B cell (primary cell): ENCODE measurements around the gene NDUFA8. TPM values are rescaled to one million over a fixed set of nuclear protein-coding genes. Genes with fewer than 3 reads are reported as not detected.

ENCODE experiments used
- ATAC-seq: fragments of 200-7000 bp; cut with Tn5 transposase; one replicate; pipeline ENCODE4 v1.10.0; 2021; ENCODE audit warnings: low read depth, mild to moderate bottlenecking, moderate number of reproducible peaks, moderate library complexity
- CTCF ChIA-PET: fragments of 350-600 bp; sonication (Branson Sonifier 250); formaldehyde crosslinking; loops from one replicate; lab custom pipeline; 2021; ENCODE audit warnings: antibody characterized with exemption, inconsistent platforms; lab: Charles Lee
- POLR2A ChIA-PET: fragments of 350-600 bp; sonication (Branson Sonifier 250); formaldehyde crosslinking; loops from one replicate; lab custom pipeline; 2021; ENCODE audit warnings: antibody characterized with exemption; lab: Charles Lee
- DNase-seq: peaks from one replicate; pipeline ENCODE4 v3.0.0; 2013
- H2AFZ ChIP-seq: 2 replicates; pipeline ENCODE4 v1.6.1; 2012; ENCODE audit warnings: mild to moderate bottlenecking, low read depth, low read length; ENCODE audit not compliant: insufficient read depth, poor library complexity, severe bottlenecking
- H3K27ac ChIP-seq, 2 donors: 1 replicate in 1 of 2; 2 replicates in 1 of 2; pipeline ENCODE4 v1.5.1; 2012 to 2013; ENCODE audit warnings: low read length in 2 of 2, mild to moderate bottlenecking in 2 of 2, moderate library complexity in 1 of 2
- H3K27me3 ChIP-seq, 4 experiments: fragments of 200-600 bp in 1 of 4; sonication (generic) in 1 of 4; replicated peaks in 1 of 4; 1 replicate in 2 of 4; 2 replicates in 2 of 4; pipeline versions ENCODE4 v1.6.1 to v1.7.0; 2013 to 2016; ENCODE audit warnings: low read length in 3 of 4, mild to moderate bottlenecking in 2 of 4, mixed read lengths in 1 of 4, moderate library complexity in 1 of 4; ENCODE audit not compliant: insufficient read depth in 4 of 4, control insufficient read depth in 3 of 4; ENCODE audit errors: control extremely low read depth in 1 of 4
- H3K36me3 ChIP-seq, 2 experiments: replicated peaks in 1 of 2; 1 replicate in 1 of 2; 2 replicates in 1 of 2; pipeline versions ENCODE4 v1.6.1 to v1.7.1; 2013; ENCODE audit warnings: low read length in 1 of 2; ENCODE audit not compliant: insufficient read depth in 2 of 2, control insufficient read depth in 1 of 2; ENCODE audit errors: control extremely low read depth in 1 of 2, extremely low read depth in 1 of 2
- H3K4me1 ChIP-seq, 2 donors: fragments of 200-600 bp in 1 of 2; sonication (generic) in 1 of 2; 1 replicate in 1 of 2; 2 replicates in 1 of 2; pipeline versions ENCODE4 v1.5.1 to v1.6.1; 2013 to 2017; ENCODE audit warnings: low read length in 2 of 2; ENCODE audit not compliant: control insufficient read depth in 2 of 2, insufficient read depth in 2 of 2
- H3K4me2 ChIP-seq: replicated peaks from 2 replicates; pipeline ENCODE3; 2012; ENCODE audit warnings: mild to moderate bottlenecking, low read depth, low read length; ENCODE audit not compliant: poor library complexity, severe bottlenecking
- H3K4me3 ChIP-seq, 5 experiments: fragments of 200-600 bp in 1 of 5; sonication (generic) in 1 of 5; 1 replicate in 3 of 5; 2 replicates in 2 of 5; pipeline versions ENCODE4 v1.5.1 to v1.7.0; 2011 to 2016; ENCODE audit warnings: low read length in 4 of 5, mild to moderate bottlenecking in 4 of 5, low read depth in 2 of 5, control low read depth in 1 of 5, moderate library complexity in 1 of 5; ENCODE audit not compliant: insufficient read depth in 1 of 5; ENCODE audit errors: control extremely low read depth in 1 of 5, extremely low read depth in 1 of 5
- H3K79me2 ChIP-seq: fragments of 200-600 bp; sonication (generic); one replicate; pipeline ENCODE4 v1.6.0; 2016; ENCODE audit warnings: low read length; ENCODE audit not compliant: control insufficient read depth, insufficient read depth
- H3K9ac ChIP-seq: fragments of 200-600 bp; sonication (generic); 2 replicates; pipeline ENCODE4 v1.6.1; 2017; ENCODE audit warnings: mild to moderate bottlenecking, low read length, moderate library complexity
- H3K9me3 ChIP-seq, 3 donors: one replicate each; pipeline versions ENCODE4 v1.6.1 to v1.7.1; 2013; ENCODE audit warnings: low read length in 2 of 3; ENCODE audit not compliant: control insufficient read depth in 2 of 3, insufficient read depth in 1 of 3; ENCODE audit errors: control extremely low read depth in 1 of 3
- H4K20me1 ChIP-seq: 2 replicates; pipeline ENCODE4 v1.6.0; 2012; ENCODE audit warnings: mild to moderate bottlenecking, low read length; ENCODE audit not compliant: insufficient read depth, control insufficient read depth, poor library complexity, severe bottlenecking
- H3K27ac Mint-ChIP-seq: one replicate; pipeline ENCODE4 v1.8.0; 2021; ENCODE audit warnings: mixed read lengths
- H3K27me3 Mint-ChIP-seq: one replicate; pipeline ENCODE4 v1.8.0; 2021; ENCODE audit warnings: mixed read lengths
- H3K4me1 Mint-ChIP-seq: one replicate; pipeline ENCODE4 v1.8.0; 2021; ENCODE audit warnings: mixed read lengths
- H3K4me3 Mint-ChIP-seq: one replicate; pipeline ENCODE4 v1.8.0; 2021; ENCODE audit warnings: mixed read lengths
- H3K9me3 Mint-ChIP-seq: one replicate; pipeline ENCODE4 v1.8.0; 2022; ENCODE audit warnings: mixed read lengths; ENCODE audit not compliant: insufficient read depth
- EZH2 ChIP-seq: IDR thresholded peaks from 2 replicates; pipeline ENCODE4 v1.6.1; 2012; ENCODE audit warnings: borderline replicate concordance, low read depth, mild to moderate bottlenecking, moderate library complexity, low read length; ENCODE audit not compliant: insufficient read depth, poor library complexity, severe bottlenecking
- WGBS: methylation state at CpG from one replicate; pipeline ENCODE4 v1.1.5; 2013; ENCODE audit warnings: missing lambda C conversion rate; ENCODE audit not compliant: insufficient coverage; 5-methylcytosine and 5-hydroxymethylcytosine counted together
- intact Hi-C: fragments of 100-400 bp; cut with micrococcal nuclease; formaldehyde crosslinking; loops from one replicate; pipeline ENCODE4 v1.10.0; 2022
- polyA plus RNA-seq: library from polyadenylated mRNA; depleted of rRNA; stranded (reverse); fragments of >200 nt; gene quantifications from 2 replicates; pipeline ENCODE4 v1.2.3, GENCODE V29; 2012
- total RNA-seq, 2 donors: library from RNA; stranded (reverse); fragments of 120-200 nt in 1 of 2; gene quantifications; 1 replicate in 1 of 2; 2 replicates in 1 of 2; pipeline versions ENCODE4 v1.2.3 to v1.2.4, GENCODE V29; 2013 to 2022
- TF ChIP-seq, protein P1 (sequence below): fragments of 200-600 bp; IDR thresholded peaks from one replicate; pipeline ENCODE4 v1.8.0; 2022; ENCODE audit warnings: antibody characterized with exemption, mild to moderate bottlenecking

NDUFA8 gene
- total and polyA plus RNA-seq, 2 donors (not counting 1 experiment from before 2014, with no cell fraction given) = 10.6 to 15.7 TPM

DNA sequence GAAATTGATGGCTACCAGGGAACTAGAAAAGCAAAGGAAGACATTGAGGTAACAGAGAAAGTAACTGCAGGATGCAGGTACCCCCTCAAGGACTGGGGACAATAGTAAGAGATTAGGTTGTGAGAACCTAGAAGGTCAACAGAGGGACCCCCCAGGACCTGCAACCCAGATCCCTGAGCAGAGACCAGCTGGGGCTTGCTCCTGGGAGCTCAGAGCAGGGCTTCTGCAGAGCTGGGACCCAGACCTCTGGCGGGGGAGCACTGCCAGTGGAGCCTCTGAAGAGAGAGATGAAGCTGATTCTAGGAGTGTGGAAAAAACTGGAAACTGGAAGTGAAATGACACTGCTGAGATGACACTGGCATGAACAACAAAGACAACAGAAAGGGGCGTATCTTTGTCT lies 17.3 kb upstream of the NDUFA8 start:
- Histone ChIP-seq H3K9ac (no peak overlapping the region), H4K20me1 (no peaks in the 10 kb centered on the region), H3K79me2 (no peaks in the 10 kb centered on the region), H3K9me3 (no peaks in the 10 kb centered on the region), H2AFZ (no peak overlapping the region), H3K36me3 (no peaks in the 10 kb centered on the region), H3K4me1 (no peaks in the 10 kb centered on the region), H3K27me3 (peaks cover 0 to 18% (median 6%) of the 10 kb centered on the region in 4 experiments), H3K27ac (no peak overlapping the region), H3K4me3 (no peak overlapping the region), H3K4me2 (no peak overlapping the region)
- Mint-ChIP-seq H3K27me3 (peaks cover 50% of the 10 kb centered on the region), H3K27ac (no peak overlapping the region), H3K4me3 (no peak overlapping the region), H3K9me3 (no peaks in the 10 kb centered on the region), H3K4me1 (no peaks in the 10 kb centered on the region)
- ATAC-seq (no peak), DNase-seq (no peak)
- intact Hi-C loops = no loop called here
- ChIA-PET POLR2A (no interaction called here), CTCF (no interaction called here)
- no peak for TF ChIP-seq EZH2
- TF ChIP-seq, protein P1, sequence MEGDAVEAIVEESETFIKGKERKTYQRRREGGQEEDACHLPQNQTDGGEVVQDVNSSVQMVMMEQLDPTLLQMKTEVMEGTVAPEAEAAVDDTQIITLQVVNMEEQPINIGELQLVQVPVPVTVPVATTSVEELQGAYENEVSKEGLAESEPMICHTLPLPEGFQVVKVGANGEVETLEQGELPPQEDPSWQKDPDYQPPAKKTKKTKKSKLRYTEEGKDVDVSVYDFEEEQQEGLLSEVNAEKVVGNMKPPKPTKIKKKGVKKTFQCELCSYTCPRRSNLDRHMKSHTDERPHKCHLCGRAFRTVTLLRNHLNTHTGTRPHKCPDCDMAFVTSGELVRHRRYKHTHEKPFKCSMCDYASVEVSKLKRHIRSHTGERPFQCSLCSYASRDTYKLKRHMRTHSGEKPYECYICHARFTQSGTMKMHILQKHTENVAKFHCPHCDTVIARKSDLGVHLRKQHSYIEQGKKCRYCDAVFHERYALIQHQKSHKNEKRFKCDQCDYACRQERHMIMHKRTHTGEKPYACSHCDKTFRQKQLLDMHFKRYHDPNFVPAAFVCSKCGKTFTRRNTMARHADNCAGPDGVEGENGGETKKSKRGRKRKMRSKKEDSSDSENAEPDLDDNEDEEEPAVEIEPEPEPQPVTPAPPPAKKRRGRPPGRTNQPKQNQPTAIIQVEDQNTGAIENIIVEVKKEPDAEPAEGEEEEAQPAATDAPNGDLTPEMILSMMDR = no peak
- 88% methylated on average over 2 of the region's 2 CpGs for WGBS

DNA sequence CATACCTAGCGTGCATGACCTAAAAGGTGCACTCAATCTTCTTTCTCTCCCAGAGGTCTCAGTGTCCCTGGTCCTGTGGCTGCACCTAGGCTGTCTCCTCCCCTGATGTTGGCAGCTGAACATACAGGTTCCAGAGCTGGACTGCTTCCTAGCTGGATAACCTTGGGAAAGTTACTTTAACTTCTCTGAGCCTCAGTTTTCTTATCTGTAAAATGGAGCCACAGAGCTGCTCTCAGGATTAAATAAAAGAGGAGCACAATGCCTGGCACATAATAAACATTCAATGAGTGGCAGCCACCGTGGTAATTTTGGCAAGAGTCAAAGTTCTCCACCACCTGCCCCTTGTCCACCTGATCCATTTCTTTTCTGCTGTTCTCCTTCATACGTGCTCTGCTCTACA lies 14.1 kb upstream of the NDUFA8 start:
- Mint-ChIP-seq H3K4me1 (no peaks in the 10 kb centered on the region), H3K9me3 (no peaks in the 10 kb centered on the region), H3K27me3 (peaks cover 46% of the 10 kb centered on the region), H3K4me3 (no peak overlapping the region), H3K27ac (no peak overlapping the region)
- DNase-seq (no peak), ATAC-seq (no peak)
- Histone ChIP-seq H3K9ac (no peak overlapping the region), H3K27me3 (peaks cover 0 to 28% (median 10%) of the 10 kb centered on the region in 4 experiments), H3K36me3 (no peaks in the 10 kb centered on the region), H3K4me1 (no peaks in the 10 kb centered on the region), H3K79me2 (no peaks in the 10 kb centered on the region), H3K27ac (no peak overlapping the region), H3K4me3 (no peak overlapping the region), H2AFZ (no peak overlapping the region), H3K4me2 (no peak overlapping the region), H3K9me3 (peaks cover 0 to 3% (median 0%) of the 10 kb centered on the region in 3 donors), H4K20me1 (no peaks in the 10 kb centered on the region)
- intact Hi-C loops = no loop called here
- WGBS = 87% methylated on average over 3 of the region's 3 CpGs
- CTCF ChIA-PET = no interaction called here
- TF ChIP-seq, protein P1 = no peak
- TF ChIP-seq EZH2 = no peak
- POLR2A ChIA-PET = no interaction called here
